Uterine smooth muscle cell (primary cell): Measurements from ENCODE around the gene CSNK1A1L. TPM values are rescaled to one million over a fixed set of nuclear protein-coding genes. Genes with fewer than 3 reads are reported as not detected.

Experiments
- total RNA-seq: library from RNA; depleted of rRNA; stranded (reverse); fragments of >200 nt; gene quantifications from 2 replicates; pipeline ENCODE4 v1.2.3, GENCODE V29; 2014

Gene CSNK1A1L
- not detected in 2 replicates for total RNA-seq

DNA sequence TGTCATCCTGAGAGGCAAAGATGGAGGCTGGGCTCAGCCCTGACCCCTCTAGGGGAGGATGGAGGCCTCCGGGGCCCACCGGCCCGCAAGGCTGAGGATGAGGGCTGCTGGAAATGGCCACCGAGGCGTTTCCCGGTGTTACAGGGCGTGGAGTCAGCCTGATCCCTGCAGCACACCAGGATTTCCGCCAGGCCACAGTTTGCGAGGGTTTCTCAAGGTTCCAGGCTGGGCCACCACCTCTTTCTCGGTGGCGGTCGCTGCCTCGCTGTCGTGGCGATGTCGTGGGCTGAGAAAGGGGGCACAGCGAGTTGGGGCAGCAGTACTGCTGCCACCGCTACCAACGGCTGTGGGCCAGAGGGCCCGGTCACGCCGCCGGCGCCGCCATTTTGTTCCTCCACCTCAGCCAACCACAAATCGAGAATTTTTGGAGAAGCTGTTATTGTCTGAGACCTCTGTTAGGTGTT is at the start of gene CSNK1A1L:
Gene CSNK1A1L (minus strand): TSS at position 414 of the 464 bp plus-strand sequence. CDS start 408 bp downstream, at position 6.

DNA sequence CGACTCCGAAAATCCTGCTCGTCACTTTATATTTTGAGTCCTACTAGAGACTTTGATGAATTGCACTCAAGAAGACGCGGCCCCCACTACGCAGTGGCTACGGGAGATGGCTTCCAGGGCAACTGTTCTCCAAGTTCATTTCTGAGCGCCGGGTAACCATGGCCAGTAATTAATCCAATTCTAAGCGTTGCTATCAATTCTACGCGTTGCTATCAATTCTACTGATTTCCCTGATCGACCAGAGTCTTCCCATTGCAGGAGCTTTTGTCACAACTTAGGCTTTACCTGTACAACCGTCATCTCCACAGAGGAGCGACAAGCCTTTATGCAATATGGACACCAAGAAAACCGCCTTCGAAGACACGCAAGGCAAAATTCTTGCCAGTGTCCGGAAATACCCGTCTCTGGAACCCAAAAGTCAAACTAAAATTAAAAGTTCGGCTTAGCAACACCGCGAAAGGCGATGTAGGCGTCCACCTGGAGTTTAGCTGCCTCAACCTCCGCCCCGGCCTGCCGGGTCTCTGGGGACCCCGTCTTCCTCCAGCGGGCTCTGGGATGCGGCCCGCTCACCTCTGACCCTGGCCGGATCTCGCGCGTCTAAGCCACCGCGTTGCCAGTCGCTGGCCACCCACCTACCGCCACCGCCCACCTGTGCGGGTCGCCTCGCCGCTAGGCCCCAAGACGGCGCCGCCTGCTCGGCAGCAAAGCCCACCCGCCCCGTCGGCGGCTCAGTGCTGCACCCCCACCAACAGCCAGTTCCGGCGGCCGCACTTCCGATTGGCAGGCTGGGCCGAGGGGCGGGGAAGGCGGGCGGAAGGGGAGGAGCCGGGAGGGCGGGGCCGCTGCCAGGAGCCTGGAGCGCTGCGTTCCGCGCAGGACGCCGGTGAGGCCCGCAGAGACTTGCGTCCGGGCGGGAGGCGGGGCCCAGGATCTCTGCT is 46.3 kb downstream of the CSNK1A1L start, which contains the start of gene SUPT20H:
Gene SUPT20H (minus strand): TSS at position 779 of the 938 bp plus-strand sequence. CDS start 8,198 bp downstream, outside the sequence.

Other genes with a start within 250 kb of the CSNK1A1L start
- 2.1 and 3.1 TPM in 2 replicates for gene SMAD9, start 185.4 kb downstream of the CSNK1A1L start, total RNA-seq
- 42.4 and 51.0 TPM in 2 replicates for gene ALG5, start 106.3 kb downstream of the CSNK1A1L start, total RNA-seq
- gene EXOSC8, start 104.9 kb downstream of the CSNK1A1L start, total RNA-seq: 30.4 and 68.0 TPM in 2 replicates
- gene SUPT20H, start 46.0 kb downstream of the CSNK1A1L start, total RNA-seq: 50.5 and 56.8 TPM in 2 replicates